ENCODE data around the gene LRRC23. TPM values are rescaled to one million over a fixed set of nuclear protein-coding genes. Genes with fewer than 3 reads are reported as not detected.

Gene LRRC23
- total and polyA plus RNA-seq, 2 of the 13 experiments (the other 11 are each of a cell fraction or from before 2014, with no cell fraction given) = 6.0 to 7.8 TPM

- intact Hi-C loops (cut with micrococcal nuclease; ENCODE audit: unreplicated experiment) = loop anchor here (1.0 kb wide), 3 partner anchors 19 to 71 kb away; partner anchors contain the start of genes CDCA3 and RNU7-1
- ATAC-seq (peak; percentile 64), DNase-seq (ENCODE audit: low spot score) (peak; percentile 72), FAIRE-seq (no peak)
- peaks cover 48% of the 10 kb centered on the region for H3K4me1 ChIP-seq (ENCODE audit: insufficient read depth, low read length)
- CTCF ChIA-PET (ENCODE audit: low intra/inter-chr PET ratio, low total read pairs) = interaction anchor here (2.4 kb wide), 1 partner anchor 19 kb away, joined by 24 read pairs; no protein-coding TSS in a partner anchor
- in situ Hi-C loops (cut with HindIII; ENCODE audit: extremely low pct_ligation_motif_present, low pct_unique_long_range_greater_than_20kb) = no loop called here
- H3K27me3 ChIP-seq (ENCODE audit: control insufficient read depth in 1 of 2, insufficient read depth in 2 of 2, low read length in 2 of 2) = no peaks in the 10 kb centered on the region; a peak in 1 of 5 replicates
- H3K36me3 ChIP-seq (replicated peaks in 1 of 2; ENCODE audit: control insufficient read depth in 1 of 2, insufficient read depth in 2 of 2, low read length in 2 of 2) = peaks cover 12 to 14% of the 10 kb centered on the region in 2 experiments
- H3K9ac ChIP-seq (ENCODE audit: insufficient read depth, low read depth, low read length) = peak overlapping the region; percentile 86
- H3K4me3 ChIP-seq (replicated peaks in 1 of 3; ENCODE audit: insufficient read depth in 1 of 3, low read depth in 2 of 3, low read length in 3 of 3) = peak overlapping the region; percentile 74 to 95 (median 76)
- H3K4me2 ChIP-seq (ENCODE audit: low read depth, low read length) = peak overlapping the region; percentile 93
- WGBS (ENCODE audit: low lambda C conversion rate) = 11% methylated on average over 12 of the region's 40 CpGs
- H4K20me1 ChIP-seq (ENCODE audit: insufficient read depth, low read length) = peaks cover 44% of the 10 kb centered on the region
- peaks cover 29% of the 10 kb centered on the region for H3K79me2 ChIP-seq (ENCODE audit: insufficient read depth, low read length)
- POLR2A ChIA-PET = interaction anchor here (0.6 to 3.9 kb wide), 31 partner anchors 10 to 338 kb away, joined by 3 to 73 read pairs (median 5); partner anchors contain the start of genes ATN1, C12orf57, CDCA3 and COPS7A
- TSS peak; percentile 76 for BruUV-seq (replicated peaks)
- H2AFZ ChIP-seq (ENCODE audit: low read length) = no peak overlapping the region
- H3K27ac ChIP-seq (ENCODE audit: extremely low read length, insufficient read depth, low read length) = peak overlapping the region; percentile 79
- H3K9me3 ChIP-seq (ENCODE audit: low read length) = no peaks in the 10 kb centered on the region
- TF ChIP-seq ZNF17 (CRISPR knock-in tag; IDR thresholded peaks at IDR 0.05) (no peak), ZNF572 (CRISPR knock-in tag; IDR thresholded peaks at IDR 0.05) (peak; percentile 57; the same call in 1 of the 2 replicates), ZNF18 (CRISPR knock-in tag; IDR thresholded peaks at IDR 0.05; ENCODE audit: insufficient replicate concordance) (no peak), RXRA (CRISPR knock-in tag; IDR thresholded peaks at IDR 0.05) (peak; percentile 71; the same call in 1 of the 2 replicates), MXD1 (CRISPR knock-in tag; IDR thresholded peaks at IDR 0.05) (peak; percentile 31; the same call in 1 of the 2 replicates), PAF1 (CRISPR knock-in tag; IDR thresholded peaks at IDR 0.05) (peak; percentile 48; the same call in 1 of the 2 replicates), REL (CRISPR knock-in tag; conservative IDR thresholded peaks at IDR 0.05) (peak; percentile 65; the same call in 1 of the 2 replicates), ZFP82 (CRISPR knock-in tag; IDR thresholded peaks at IDR 0.05; ENCODE audit: borderline replicate concordance) (0 out of 2 replicates have a peak, but pooled peaks have one; percentile 43), CBX5 (CRISPR knock-in tag; IDR thresholded peaks at IDR 0.05; ENCODE audit: borderline replicate concordance) (peak; percentile 87; the same call in 1 of the 2 replicates), GMEB1 (CRISPR knock-in tag; IDR thresholded peaks at IDR 0.05; ENCODE audit: borderline replicate concordance) (peak; percentile 82), CSRNP1 (CRISPR knock-in tag; IDR thresholded peaks at IDR 0.05) (no peak)
Measured at GRCh38 chr12:6872073-6873048, 32.3 kb upstream of the LRRC23 start.
